Kidney (tissue), 14 donors: ENCODE results near the gene HSPB2. TPM values are rescaled to one million over a fixed set of nuclear protein-coding genes. Genes with fewer than 3 reads are reported as not detected.

Experiments used
- DNase-seq, 5 donors: peaks; one replicate each; pipeline ENCODE4 v3.0.0-alpha.2; 2013 to 2020
- FAIRE-seq: peaks from 2 replicates; lab custom pipeline; 2012; peaks lifted over from hg19 to GRCh38; lab: Jason Lieb, UNC
- H3K27ac ChIP-seq, 2 donors: one replicate each; pipeline ENCODE4 v1.7.0; 2013; ENCODE audit warnings: low read depth in 2 of 2, low read length in 2 of 2, inconsistent platforms in 1 of 2
- H3K27me3 ChIP-seq: one replicate; pipeline ENCODE4 v1.7.1; 2013; ENCODE audit warnings: low read length, inconsistent platforms; ENCODE audit not compliant: control insufficient read depth, insufficient read depth
- H3K36me3 ChIP-seq, 3 donors: one replicate each; pipeline versions ENCODE4 v1.7.0 to v1.7.1; 2013; ENCODE audit warnings: low read length in 3 of 3, control low read depth in 1 of 3, inconsistent platforms in 1 of 3; ENCODE audit not compliant: insufficient read depth in 3 of 3, control insufficient read depth in 2 of 3
- H3K4me1 ChIP-seq, 3 donors: one replicate each; pipeline versions ENCODE4 v1.7.0 to v1.7.1; 2013; ENCODE audit warnings: low read length in 3 of 3, inconsistent platforms in 1 of 3, low read depth in 1 of 3; ENCODE audit not compliant: control insufficient read depth in 2 of 3, insufficient read depth in 2 of 3
- H3K4me3 ChIP-seq, 3 donors: one replicate each; pipeline versions ENCODE4 v1.7.0 to v1.8.1; 2013; ENCODE audit warnings: low read length in 3 of 3, control low read depth in 1 of 3, inconsistent platforms in 1 of 3
- H3K9ac ChIP-seq, 3 donors: one replicate each; pipeline versions ENCODE4 v1.7.0 to v1.7.1; 2013; ENCODE audit warnings: low read length in 3 of 3, control low read depth in 1 of 3, inconsistent platforms in 1 of 3
- H3K9me3 ChIP-seq, 3 donors: one replicate each; pipeline versions ENCODE4 v1.7.0 to v1.7.1; 2013; ENCODE audit warnings: low read length in 3 of 3, control low read depth in 1 of 3, inconsistent platforms in 1 of 3; ENCODE audit not compliant: control insufficient read depth in 2 of 3, insufficient read depth in 1 of 3
- CTCF ChIP-seq: IDR thresholded peaks from 3 replicates; pipeline ENCODE4 v1.5.1; 2012; ENCODE audit warnings: mild to moderate bottlenecking, moderate library complexity, borderline replicate concordance; ENCODE audit not compliant: insufficient read depth; ENCODE audit errors: extremely low read depth
- intact Hi-C: fragments of 100-400 bp; cut with DNase I; formaldehyde crosslinking; loops from one replicate; pipeline ENCODE4 v1.11.1; 2022
- polyA plus RNA-seq: library from polyadenylated mRNA; stranded (reverse); fragments of 350-450 nt; fragmentation: Illumina TruSeq; extraction: RNeasy Lipid Tissue Mini Kit (QIAGEN cat#74804); gene quantifications from one replicate; pipeline ENCODE4 v1.2.3, GENCODE V29; 2014; ENCODE audit warnings: low read depth, low replicate concordance; ENCODE audit not compliant: insufficient read depth
- total RNA-seq: library from RNA; stranded (reverse); fragmentation: NEBNext Ultra II Directional; extraction: Animal tissue kit (Norgen Biotek cat#: 25700); gene quantifications from one replicate; pipeline ENCODE4 v1.2.1, GENCODE V29; 2021
- donor health status: control.
- donor health status: control.
- donor health status: control.
- donor health status: control.
- donor health status: control.
- donor health status: DM: yes; HTN: yes; CAD: no.
- donor health status: Normal renal cell carcinoma (clear cell type).

Gene HSPB2
- total and polyA plus RNA-seq, 2 donors from 2014 or later: 4.4 to 15.7 TPM

- FAIRE-seq (no peak), DNase-seq (no peak)
- Histone ChIP-seq H3K9me3 (no peaks in the 10 kb centered on the region), H3K27ac (no peak overlapping the region), H3K27me3 (no peaks in the 10 kb centered on the region), H3K4me1 (no peaks in the 10 kb centered on the region), H3K9ac (no peak overlapping the region), H3K36me3 (no peaks in the 10 kb centered on the region), H3K4me3 (no peak overlapping the region)
- intact Hi-C loops: no loop called here
- no peak for TF ChIP-seq CTCF
Observed at GRCh38 chr11:111945198-111945597, 32.7 kb downstream of the HSPB2 start.

- Histone ChIP-seq H3K4me1 (no peaks in the 10 kb centered on the region), H3K9me3 (no peaks in the 10 kb centered on the region), H3K36me3 (no peaks in the 10 kb centered on the region), H3K4me3 (no peak overlapping the region), H3K9ac (no peak overlapping the region), H3K27ac (no peak overlapping the region), H3K27me3 (no peaks in the 10 kb centered on the region)
- DNase-seq (no peak), FAIRE-seq (no peak)
- intact Hi-C loops: no loop called here
- TF ChIP-seq CTCF: no peak
Observed at GRCh38 chr11:111946499-111946898, 34.0 kb downstream of the HSPB2 start.

GRCh38 chr11:111947143-111947542, 34.6 kb downstream of the HSPB2 start:
- H3K27ac ChIP-seq: no peak overlapping the region
- FAIRE-seq: no peak
- H3K36me3 ChIP-seq: no peaks in the 10 kb centered on the region
- DNase-seq: no peak
- TF ChIP-seq CTCF: no peak
- H3K9ac ChIP-seq: no peak overlapping the region
- H3K4me1 ChIP-seq: no peaks in the 10 kb centered on the region
- H3K4me3 ChIP-seq: no peak overlapping the region
- intact Hi-C loops: no loop called here
- H3K27me3 ChIP-seq: no peaks in the 10 kb centered on the region
- no peaks in the 10 kb centered on the region for H3K9me3 ChIP-seq
